GM19238 (cell line): Measurements from ENCODE around the gene PTPRM.

ENCODE experiments used
- DNase-seq: peaks from one replicate; pipeline ENCODE4 v3.0.0; 2011; ENCODE audit warnings: low spot score; ENCODE audit not compliant: insufficient read length

Gene PTPRM

DNA sequence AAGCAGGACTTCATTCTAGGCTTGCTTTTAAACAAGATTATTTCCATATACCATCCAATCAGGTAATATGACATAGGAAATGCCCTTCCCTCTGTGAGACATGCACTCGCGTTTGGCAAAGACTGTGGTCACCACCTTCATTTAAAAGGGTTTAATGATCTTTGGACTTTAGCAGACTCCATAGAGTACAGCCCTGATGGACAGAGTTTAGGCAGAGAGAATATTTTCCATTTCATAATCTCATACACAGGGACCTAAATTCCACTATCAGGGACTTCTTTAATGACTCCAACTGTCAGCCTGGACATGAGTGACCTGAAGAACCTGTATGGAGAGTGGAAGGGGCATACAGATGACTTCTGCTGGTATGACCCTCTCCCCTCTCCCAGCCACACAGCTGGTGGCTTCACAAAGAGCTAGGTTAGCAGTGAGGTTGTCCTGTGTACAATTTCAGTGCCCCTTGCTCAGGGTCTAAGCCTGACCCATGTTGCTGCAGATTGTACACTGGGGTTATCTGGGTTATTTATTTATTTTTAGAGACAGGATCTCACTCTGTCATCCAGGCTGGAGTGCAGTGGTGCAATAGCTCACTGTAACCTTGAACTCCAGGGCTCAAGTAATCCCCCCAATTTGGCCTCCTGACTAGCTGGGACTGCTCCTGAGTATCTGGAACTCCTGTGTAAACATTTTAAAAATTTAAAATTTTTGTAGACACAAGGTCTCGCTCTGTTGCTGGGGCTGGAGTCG, 59.2 kb downstream of the PTPRM start:
- DNase-seq, result no peak

GRCh38 chr18:7626922-7627440, 59.9 kb downstream of the PTPRM start:
- DNase-seq, result no peak

DNA sequence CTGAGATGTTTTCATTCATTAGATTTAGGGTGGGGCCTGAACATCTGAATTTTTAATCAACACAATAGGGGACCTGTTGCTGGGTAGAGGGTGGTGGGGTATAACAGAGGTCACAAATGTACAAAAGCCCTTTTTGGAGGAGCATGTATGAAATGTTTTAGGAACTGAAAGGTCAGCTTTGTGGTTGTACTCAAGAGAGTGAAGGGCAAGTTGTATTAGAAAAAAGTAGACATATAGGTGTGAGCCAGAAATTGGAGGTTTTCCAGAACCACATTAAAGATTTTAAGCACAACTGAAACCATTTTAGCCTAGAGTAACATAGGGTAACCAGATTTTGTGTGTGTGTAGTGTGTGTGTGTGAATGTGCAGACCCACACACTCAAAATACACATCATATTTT, 62.3 kb downstream of the PTPRM start:
- DNase-seq, result no peak

DNA sequence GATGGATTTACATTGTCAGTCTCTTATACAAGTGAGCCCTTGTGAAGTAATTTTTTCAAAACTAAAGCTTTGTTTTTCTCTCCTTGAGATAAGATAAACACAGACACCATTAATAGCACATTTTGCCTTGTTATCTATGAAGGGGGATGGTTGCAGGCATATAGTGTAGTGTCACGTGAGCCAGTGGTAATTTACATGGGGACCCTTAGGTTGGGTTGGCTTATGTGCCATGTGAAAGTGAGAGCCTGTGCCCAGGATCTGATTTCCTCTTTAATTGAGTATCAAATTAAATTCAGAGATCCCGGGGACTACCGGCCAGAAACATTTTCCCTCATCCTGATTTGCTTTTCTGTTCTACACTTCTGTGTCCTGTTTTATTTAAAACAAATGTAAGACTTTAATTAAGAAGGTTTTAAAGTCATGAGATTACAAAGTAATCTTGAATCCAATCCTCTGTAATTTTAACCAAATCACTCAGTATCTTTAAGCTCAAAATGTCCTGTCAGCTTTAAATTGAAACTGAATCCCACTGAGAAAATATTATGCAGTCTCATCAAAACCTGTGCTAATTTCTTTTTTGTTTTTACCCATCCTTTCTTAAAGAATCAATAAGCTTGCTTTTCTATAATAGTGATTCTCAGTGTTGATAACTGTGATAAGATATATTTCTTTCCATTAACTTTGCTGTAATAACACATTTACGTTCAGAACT, 63.8 kb downstream of the PTPRM start:
- no peak for DNase-seq

DNA sequence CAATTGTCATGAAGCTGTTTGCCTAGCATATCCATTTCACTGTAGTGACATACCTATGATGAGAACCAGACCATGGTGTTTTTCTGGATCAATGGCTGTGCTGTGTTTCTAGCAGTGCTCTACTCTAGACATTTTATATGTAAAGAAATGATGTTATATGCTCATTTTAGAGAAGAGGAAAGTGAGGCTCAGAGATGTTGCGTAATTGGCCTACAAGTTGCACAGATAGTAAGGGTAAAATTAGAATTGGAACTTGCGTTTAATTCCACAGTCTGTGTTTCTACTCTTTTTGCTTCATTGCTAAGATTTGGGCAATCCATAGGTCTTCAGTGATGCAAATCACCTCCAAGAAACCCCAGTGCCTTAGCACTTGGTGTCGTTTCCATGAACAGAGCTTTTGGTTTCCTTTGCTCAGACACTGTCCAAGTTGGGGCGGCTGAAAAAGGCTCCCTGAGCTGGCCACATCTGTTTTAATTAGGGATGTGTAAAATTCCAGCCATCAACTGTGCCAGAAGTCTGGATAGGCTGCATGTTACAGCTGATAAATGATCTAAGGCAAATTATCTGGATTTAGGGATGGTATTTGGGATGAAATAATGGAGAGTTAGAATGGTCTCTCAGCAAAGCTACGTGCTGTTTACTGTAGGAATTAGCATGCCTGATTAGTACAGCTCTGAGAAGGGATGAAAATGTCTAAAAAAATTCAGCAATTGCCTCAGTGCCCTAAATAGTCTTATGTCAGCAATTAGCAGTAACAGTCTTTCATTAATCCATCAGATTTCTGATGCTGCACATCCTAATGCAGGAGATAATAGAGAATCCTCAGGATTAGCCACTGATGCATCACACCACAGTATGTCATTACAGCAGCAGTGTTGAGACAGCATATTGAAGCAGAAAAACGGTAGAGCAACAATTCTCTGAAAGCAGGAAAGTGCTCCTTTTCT, 65.3 kb downstream of the PTPRM start:
- DNase-seq, result no peak

- no peak for DNase-seq
Observed at GRCh38 chr18:7633171-7633570, 66.1 kb downstream of the PTPRM start.

GRCh38 chr18:7635948-7636347, 68.8 kb downstream of the PTPRM start:
- no peak for DNase-seq

GRCh38 chr18:7637269-7637668, 70.2 kb downstream of the PTPRM start:
- DNase-seq, result no peak

DNA sequence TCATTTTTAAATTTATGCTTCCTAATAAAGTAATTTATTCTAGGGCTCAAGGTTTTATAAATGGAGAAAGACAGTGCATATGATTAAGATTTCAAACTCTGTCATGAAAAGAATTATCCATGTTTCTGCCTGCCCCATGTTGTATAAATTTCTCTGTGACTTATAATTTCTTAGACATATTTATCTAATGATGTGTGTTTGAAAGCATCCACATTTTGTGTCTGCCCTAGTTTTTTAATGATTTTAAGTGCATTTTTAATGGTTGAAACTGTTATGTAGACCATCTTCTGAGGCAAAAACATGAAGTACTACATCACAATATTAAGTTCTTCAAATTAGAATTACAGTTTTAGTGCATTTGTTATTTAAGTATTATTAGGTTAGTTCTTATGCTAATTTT, 71.2 kb downstream of the PTPRM start:
- DNase-seq, result no peak

DNA sequence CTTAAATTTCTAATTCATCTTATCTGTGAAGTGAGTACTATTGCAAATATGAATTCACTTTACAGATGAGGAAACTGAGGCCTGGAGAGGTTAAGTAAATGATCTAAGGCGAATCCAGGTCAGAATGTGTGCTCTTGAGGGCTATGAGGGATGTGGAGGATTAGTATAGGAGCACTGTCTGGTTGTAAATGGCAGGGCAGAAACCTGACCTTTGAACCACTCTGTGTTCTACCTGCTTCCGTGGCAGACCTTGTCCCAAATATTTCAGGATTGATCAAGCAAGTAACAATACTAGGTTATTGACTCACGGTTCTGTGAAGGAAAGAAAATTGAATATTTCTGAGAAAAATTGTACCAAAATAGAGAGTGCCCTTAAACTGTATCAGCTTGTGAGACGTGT, 74.7 kb downstream of the PTPRM start:
- DNase-seq, result no peak

GRCh38 chr18:7642331-7642890, 75.3 kb downstream of the PTPRM start:
- no peak for DNase-seq

DNA sequence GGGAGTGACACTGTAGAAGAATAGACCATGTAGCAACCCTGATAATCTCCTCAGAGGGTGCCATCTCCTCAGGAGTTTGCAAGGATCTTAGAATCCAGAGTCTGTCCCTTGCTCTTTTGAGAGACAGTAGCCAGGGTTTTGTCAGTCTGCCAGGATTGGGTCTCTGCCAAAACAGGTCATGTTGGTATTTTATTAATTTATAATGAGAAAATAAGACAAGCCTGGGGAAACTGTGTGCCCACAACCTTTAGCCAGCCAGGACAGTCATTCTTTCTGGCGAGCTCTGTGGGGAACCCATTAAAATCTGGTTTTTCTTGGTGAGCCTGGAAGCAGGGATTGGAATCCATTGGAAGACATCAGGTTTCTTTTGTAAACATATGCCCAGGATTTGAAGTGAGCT, 78.6 kb downstream of the PTPRM start:
- DNase-seq, result no peak

DNA sequence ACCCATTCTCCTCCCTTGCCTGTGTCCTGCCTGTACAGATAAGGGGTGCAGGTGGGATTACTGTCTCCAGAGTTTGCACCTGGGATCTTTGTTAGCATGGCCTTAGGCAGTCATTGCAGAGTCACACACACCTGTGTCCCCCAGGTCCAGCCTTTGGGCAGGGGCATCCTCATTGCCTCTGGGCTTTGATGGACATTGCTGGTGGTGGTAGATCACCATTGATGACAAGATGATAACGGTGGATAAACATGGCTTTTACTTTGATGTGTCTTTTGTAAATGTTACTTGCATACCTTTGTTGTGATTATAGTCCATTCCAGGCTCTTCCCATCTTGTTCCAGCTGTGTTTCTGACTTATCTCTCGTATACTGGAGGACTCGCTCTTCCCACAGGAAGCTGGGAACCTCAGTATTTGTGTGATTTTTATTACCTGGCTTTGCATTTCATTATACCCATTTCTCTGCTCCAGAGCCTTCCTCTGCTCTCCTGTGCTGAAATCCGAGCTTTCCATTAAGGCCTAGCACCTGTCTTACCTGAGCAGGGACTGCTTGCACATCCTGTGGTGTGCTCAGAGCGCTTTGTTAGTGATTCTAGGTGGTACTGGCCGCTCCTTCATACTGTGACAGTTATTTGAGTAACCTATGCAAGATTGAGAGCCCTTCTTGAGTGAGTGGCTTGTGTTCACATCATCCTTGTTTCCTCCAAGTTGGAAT, 79.2 kb downstream of the PTPRM start:
- DNase-seq, result no peak

DNA sequence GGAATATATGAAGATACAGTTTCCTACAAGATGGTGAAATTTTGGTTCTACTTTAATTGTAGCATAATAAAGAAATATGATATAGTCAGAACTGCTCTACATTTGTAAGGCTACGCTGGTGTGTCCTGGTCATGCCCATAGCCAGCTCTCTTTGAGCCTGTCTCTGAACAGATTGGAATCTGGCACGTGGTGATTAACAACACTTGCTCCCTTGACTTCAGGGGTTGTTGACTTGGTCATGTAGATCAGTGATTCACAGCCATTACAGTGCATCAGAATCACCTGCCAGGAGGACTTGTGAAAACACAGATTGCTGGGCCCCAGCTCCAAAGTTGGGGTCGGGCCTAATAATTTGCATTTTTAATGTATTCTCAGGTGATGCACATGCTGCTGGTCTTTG, 80.4 kb downstream of the PTPRM start:
- DNase-seq, result no peak

DNA sequence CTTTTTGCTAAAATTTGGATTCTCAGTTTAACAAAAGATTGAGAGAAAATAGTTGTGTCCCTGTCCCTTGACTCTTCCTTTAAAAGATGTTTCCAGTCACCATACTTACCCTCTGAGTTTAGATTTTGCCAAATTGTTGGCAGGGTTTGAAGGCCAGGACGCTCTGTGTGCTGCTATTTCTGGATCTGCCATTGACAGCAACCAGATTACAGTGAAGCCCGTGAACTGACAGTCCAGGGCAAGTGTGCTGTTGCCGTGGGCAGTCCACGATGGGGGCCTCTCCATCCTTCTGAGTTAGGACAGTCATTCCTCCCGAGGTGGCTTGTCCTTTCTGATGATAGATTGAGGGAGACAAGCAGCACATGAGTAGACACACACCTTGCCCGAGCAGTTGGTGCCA, 89.9 kb downstream of the PTPRM start:
- no peak for DNase-seq

- DNase-seq, result no peak
Observed at GRCh38 chr18:7657937-7658336, 90.8 kb downstream of the PTPRM start.

- no peak for DNase-seq
Observed at GRCh38 chr18:7658701-7659100, 91.6 kb downstream of the PTPRM start.

GRCh38 chr18:7661207-7661606, 94.1 kb downstream of the PTPRM start:
- no peak for DNase-seq

GRCh38 chr18:7662866-7663265, 95.8 kb downstream of the PTPRM start:
- no peak for DNase-seq

DNA sequence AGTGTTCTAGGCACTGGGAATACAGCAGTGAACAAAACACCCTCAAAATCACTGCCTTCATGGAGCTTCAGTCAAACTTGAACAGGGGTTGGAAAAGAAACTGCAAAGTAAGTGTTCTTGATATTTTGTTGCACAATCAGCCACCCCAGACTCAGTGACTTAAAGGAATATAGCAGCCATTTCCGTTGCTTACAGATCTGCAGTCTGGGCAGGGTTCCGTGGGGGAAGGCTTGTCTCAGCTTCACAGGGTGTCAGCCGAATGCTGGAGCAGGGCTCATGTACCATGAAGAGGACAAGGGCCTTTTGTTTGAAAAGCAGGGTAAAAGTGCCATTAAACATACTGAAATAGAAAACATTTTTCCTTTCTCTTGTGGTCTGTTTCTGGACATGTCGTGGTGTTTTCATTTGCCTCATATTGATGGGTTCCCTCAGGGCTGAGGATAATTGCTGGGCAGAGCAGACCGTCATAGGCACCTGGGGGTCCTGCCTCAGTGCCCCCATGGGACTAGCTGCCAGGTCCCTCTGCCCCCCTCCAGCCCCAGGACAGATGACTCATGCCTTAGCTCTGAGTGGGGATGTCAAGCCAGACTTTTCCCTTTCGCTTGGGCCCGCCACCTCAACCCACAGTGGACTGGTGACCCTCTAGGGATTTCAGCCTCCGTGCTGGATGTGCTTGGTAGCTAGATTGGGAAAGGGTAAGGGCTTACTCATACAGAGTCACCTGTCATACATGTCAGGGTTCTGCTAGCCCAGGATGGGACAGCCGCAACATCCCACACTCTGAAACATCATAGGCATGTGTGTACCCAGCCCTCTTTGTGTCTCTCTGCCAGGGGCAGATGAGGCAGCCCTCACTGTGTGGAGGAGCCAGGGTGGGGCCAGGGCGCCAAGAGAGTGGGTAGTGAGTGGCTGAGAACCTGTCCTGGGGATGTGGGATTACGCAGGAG, 96.5 kb downstream of the PTPRM start:
- DNase-seq, result no peak
